Measurements from ENCODE around the gene DUSP1.

DNA sequence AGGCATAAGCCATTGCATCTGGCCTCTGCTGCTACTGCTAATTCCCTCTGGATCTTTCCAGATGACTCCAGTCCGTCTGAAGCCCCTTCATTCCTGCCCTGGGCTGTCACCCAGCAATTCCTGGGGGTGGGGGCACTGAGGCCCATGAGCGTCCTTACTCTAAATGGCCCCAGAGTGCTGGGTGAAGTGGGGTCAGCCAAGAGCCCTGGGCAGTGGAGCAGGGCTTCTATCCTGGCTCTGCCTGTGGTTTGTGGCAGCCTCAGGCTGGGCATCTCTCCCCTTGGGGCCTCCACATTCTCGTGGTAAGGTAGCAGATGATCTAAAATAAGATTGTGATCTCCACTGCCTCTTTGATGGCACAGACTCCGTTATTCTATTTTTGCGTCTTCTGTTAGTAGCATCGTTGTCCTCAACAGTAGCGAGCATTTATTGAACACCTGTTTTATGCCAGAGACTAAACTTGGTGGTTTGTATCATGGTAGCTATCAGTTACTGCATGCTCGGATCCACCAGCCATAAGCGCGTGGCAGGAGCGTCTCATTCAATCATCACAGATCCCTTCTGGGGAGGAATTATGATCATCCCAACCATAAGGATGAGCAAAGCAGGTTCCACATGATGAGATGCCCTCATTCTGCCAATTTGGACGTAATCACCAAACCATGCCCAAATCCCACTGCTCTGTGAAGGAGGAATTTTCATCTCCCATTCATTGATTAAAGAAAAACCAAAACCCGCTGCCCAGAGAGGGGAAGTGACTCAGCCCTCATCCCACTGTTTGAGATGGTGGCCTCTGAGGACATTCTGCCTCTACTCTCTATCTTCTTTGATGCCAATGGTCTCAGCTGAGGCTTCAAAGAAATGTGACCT is 21.9 kb upstream of the DUSP1 start:
- TF ChIP-seq POLR2A (IDR thresholded peaks at IDR 0.05), result no peak
- TF ChIP-seq CTCF (IDR thresholded peaks at IDR 0.05), result no peak

Data from thyroid gland (tissue), 4 donors.